IMR-90 (cell line): ENCODE results near the gene CACNG8. TPM values are rescaled to one million over a fixed set of nuclear protein-coding genes. Genes with fewer than 3 reads are reported as not detected.

Experiments
- ATAC-seq: fragments of 200-7000 bp; cut with Tn5 transposase; 2 replicates; pipeline ENCODE4 v1.9.1; 2020; ENCODE audit warnings: low read depth, mild to moderate bottlenecking, moderate library complexity
- BruUV-seq: library from RNA; stranded (reverse); fragments of 400-500 nt; replicated peaks from 2 replicates; lab custom pipeline; 2021; lab: Mats Ljungman, UMichigan
- CTCF ChIA-PET: fragments of 300-600 bp; formaldehyde crosslinking; extraction: SDS; loops from one replicate; lab custom pipeline; 2021; ENCODE audit warnings: antibody characterized with exemption; lab: Yijun Ruan, JAX
- POLR2A ChIA-PET: fragments of 300-600 bp; sonication (Branson Sonifier 250); formaldehyde crosslinking; loops from one replicate; lab custom pipeline; 2022; ENCODE audit warnings: antibody characterized with exemption; ENCODE audit not compliant: unreplicated experiment; lab: Charles Lee
- DNase-seq: peaks from one replicate; pipeline ENCODE4 v3.0.0; 2013
- H2AFZ ChIP-seq: replicated peaks from 2 replicates; pipeline ENCODE3; 2013; ENCODE audit warnings: low read length, mild to moderate bottlenecking; ENCODE audit not compliant: poor library complexity
- H2AK5ac ChIP-seq: 2 replicates; pipeline ENCODE4 v1.6.1; 2013; ENCODE audit warnings: low read depth, low read length, inconsistent platforms
- H2AK9ac ChIP-seq: replicated peaks from 2 replicates; pipeline ENCODE3; 2013; ENCODE audit warnings: mild to moderate bottlenecking, low read depth, low read length, moderate library complexity; ENCODE audit not compliant: poor library complexity
- H2BK120ac ChIP-seq: 2 replicates; pipeline ENCODE4 v1.6.1; 2013; ENCODE audit warnings: low read depth, low read length, inconsistent platforms
- H2BK15ac ChIP-seq: 3 replicates; pipeline ENCODE4 v1.6.1; 2013; ENCODE audit warnings: low read depth, low read length, inconsistent platforms
- H2BK20ac ChIP-seq: 2 replicates; pipeline ENCODE4 v1.6.1; 2013; ENCODE audit warnings: low read depth, mild to moderate bottlenecking, inconsistent platforms, low read length, moderate library complexity
- H2BK5ac ChIP-seq: 2 replicates; pipeline ENCODE4 v1.6.1; 2013; ENCODE audit warnings: mild to moderate bottlenecking, low read depth, low read length, inconsistent platforms; ENCODE audit not compliant: poor library complexity, severe bottlenecking
- H3K14ac ChIP-seq: replicated peaks from 2 replicates; pipeline ENCODE4 v1.6.1; 2013; ENCODE audit warnings: low read depth, low read length, inconsistent platforms
- H3K18ac ChIP-seq: 2 replicates; pipeline ENCODE4 v1.6.1; 2013; ENCODE audit warnings: low read depth, low read length, control low read depth
- H3K23ac ChIP-seq: 2 replicates; pipeline ENCODE4 v1.6.1; 2013; ENCODE audit warnings: low read depth, low read length, inconsistent platforms
- H3K27ac ChIP-seq: 2 replicates; pipeline ENCODE4 v1.5.1; 2013; ENCODE audit warnings: mild to moderate bottlenecking, control low read depth, low read length; ENCODE audit not compliant: insufficient read depth
- H3K27me3 ChIP-seq: 2 replicates; pipeline ENCODE4 v1.6.1; 2013; ENCODE audit warnings: low read length; ENCODE audit not compliant: control insufficient read depth, insufficient read depth
- H3K36me3 ChIP-seq: 2 replicates; pipeline ENCODE4 v1.6.1; 2013; ENCODE audit warnings: low read length, mixed read lengths; ENCODE audit not compliant: control insufficient read depth, insufficient read depth
- H3K4ac ChIP-seq: 2 replicates; pipeline ENCODE4 v1.6.1; 2013; ENCODE audit warnings: low read depth, low read length, inconsistent platforms
- H3K4me1 ChIP-seq: 2 replicates; pipeline ENCODE4 v1.6.1; 2013; ENCODE audit warnings: low read length, mixed read lengths; ENCODE audit not compliant: control insufficient read depth, insufficient read depth
- H3K4me2 ChIP-seq: 2 replicates; pipeline ENCODE4 v1.6.1; 2013; ENCODE audit warnings: low read depth, mild to moderate bottlenecking, control low read depth, low read length, moderate library complexity
- H3K4me3 ChIP-seq: 2 replicates; pipeline ENCODE4 v1.5.1; 2013; ENCODE audit warnings: low read depth, mild to moderate bottlenecking, control low read depth, low read length, moderate library complexity; ENCODE audit not compliant: insufficient read depth
- H3K56ac ChIP-seq: 2 replicates; pipeline ENCODE4 v1.6.1; 2013; ENCODE audit warnings: low read length, inconsistent platforms; ENCODE audit not compliant: insufficient read depth; ENCODE audit errors: extremely low read depth
- H3K79me1 ChIP-seq, 2 experiments: 2 replicates each; pipeline ENCODE4 v1.6.1; 2013; ENCODE audit warnings: low read length in 2 of 2, inconsistent platforms in 1 of 2, low read depth in 1 of 2
- H3K9ac ChIP-seq: 2 replicates; pipeline ENCODE4 v1.6.1; 2013; ENCODE audit warnings: low read depth, low read length, control low read depth
- H3K9me1 ChIP-seq: 2 replicates; pipeline ENCODE4 v1.6.1; 2013; ENCODE audit warnings: low read length, inconsistent platforms; ENCODE audit not compliant: insufficient read depth
- H3K9me3 ChIP-seq: 2 replicates; pipeline ENCODE4 v1.6.1; 2013; ENCODE audit warnings: low read length; ENCODE audit not compliant: control insufficient read depth, insufficient read depth
- H4K20me1 ChIP-seq: 2 replicates; pipeline ENCODE4 v1.6.1; 2013; ENCODE audit warnings: low read length, inconsistent platforms; ENCODE audit not compliant: insufficient read depth
- H4K5ac ChIP-seq: 2 replicates; pipeline ENCODE4 v1.6.1; 2013; ENCODE audit warnings: mild to moderate bottlenecking, low read depth, low read length, control low read depth
- H4K8ac ChIP-seq, 2 experiments: 2 replicates each; pipeline ENCODE4 v1.6.1; 2013; ENCODE audit warnings: low read depth in 2 of 2, low read length in 2 of 2, control low read depth in 1 of 2, inconsistent platforms in 1 of 2
- H4K91ac ChIP-seq: 2 replicates; pipeline ENCODE4 v1.6.1; 2013; ENCODE audit warnings: low read depth, low read length, inconsistent platforms; ENCODE audit not compliant: insufficient read depth
- CEBPB ChIP-seq: IDR thresholded peaks from 2 replicates; pipeline ENCODE4 v1.6.1; 2012; ENCODE audit warnings: low read depth, low read length, improper control_type of control experiment
- CHD1 ChIP-seq: IDR thresholded peaks from 2 replicates; pipeline ENCODE4 v1.6.1; 2012; ENCODE audit warnings: low read depth, low read length, improper control_type of control experiment
- MAFK ChIP-seq: IDR thresholded peaks from 2 replicates; pipeline ENCODE4 v1.6.1; 2012; ENCODE audit warnings: low read depth, low read length, improper control_type of control experiment
- MXI1 ChIP-seq: IDR thresholded peaks from 2 replicates; pipeline ENCODE4 v1.6.1; 2012; ENCODE audit warnings: low read depth, mild to moderate bottlenecking, low read length, moderate library complexity, borderline replicate concordance
- NFE2L2 ChIP-seq: fragments of 150-350 bp; IDR thresholded peaks from 2 replicates; pipeline ENCODE4 v1.6.1; 2016; ENCODE audit warnings: low read depth, mild to moderate bottlenecking, low read length
- POLR2A ChIP-seq: IDR thresholded peaks from 2 replicates; pipeline ENCODE4 v1.6.1; 2012; ENCODE audit warnings: mild to moderate bottlenecking, low read depth, low read length
- RCOR1 ChIP-seq: IDR thresholded peaks from 2 replicates; pipeline ENCODE4 v1.6.1; 2012; ENCODE audit warnings: mild to moderate bottlenecking, low read length, improper control_type of control experiment; ENCODE audit not compliant: insufficient replicate concordance
- WGBS, 2 experiments: methylation state at CpG; one replicate each; pipeline versions ENCODE4 v1.1.5 to v1.1.7; 2013; ENCODE audit warnings: missing lambda C conversion rate in 2 of 2; ENCODE audit not compliant: insufficient read length in 1 of 2; ENCODE audit errors: extremely low coverage in 2 of 2; 5-methylcytosine and 5-hydroxymethylcytosine counted together
- dilution Hi-C: fragments of 300-500 bp; cut with HindIII; formaldehyde crosslinking; loops from one replicate; pipeline ENCODE4 v1.14.3; 2018; ENCODE audit warnings: low sequenced_read_pairs; ENCODE audit not compliant: unreplicated experiment
- in situ Hi-C: fragments of 300-500 bp; cut with MboI; formaldehyde crosslinking; loops from 3 replicates; pipeline ENCODE4 v1.14.3; 2019; ENCODE audit warnings: low sequenced_read_pairs, inconsistent platforms, mixed read lengths
- intact Hi-C: fragments of 100-400 bp; cut with micrococcal nuclease; formaldehyde crosslinking; loops from 2 replicates; pipeline ENCODE4 v1.10.0; 2022
- polyA plus RNA-seq, 3 experiments: library from polyadenylated mRNA; depleted of rRNA; stranded (reverse); fragments of >200 nt; gene quantifications; 2 replicates each; pipeline ENCODE4 v1.2.3, GENCODE V29; 2012; ENCODE audit warnings: low replicate concordance in 1 of 3
- total RNA-seq: library from RNA; depleted of rRNA; stranded (reverse); fragments of >200 nt; gene quantifications from 2 replicates; pipeline ENCODE4 v1.2.3, GENCODE V29; 2012
- TF ChIP-seq, protein P1 (sequence below): fragments of 150-350 bp; IDR thresholded peaks from 2 replicates; pipeline ENCODE4 v1.6.1; 2017; ENCODE audit warnings: mild to moderate bottlenecking, antibody characterized with exemption, low read length, low read depth

The CACNG8 gene
- total and polyA plus RNA-seq, 2 of the 4 experiments (the other 2 are of a cell fraction), result 0.15 TPM; not detected in 1

DNA sequence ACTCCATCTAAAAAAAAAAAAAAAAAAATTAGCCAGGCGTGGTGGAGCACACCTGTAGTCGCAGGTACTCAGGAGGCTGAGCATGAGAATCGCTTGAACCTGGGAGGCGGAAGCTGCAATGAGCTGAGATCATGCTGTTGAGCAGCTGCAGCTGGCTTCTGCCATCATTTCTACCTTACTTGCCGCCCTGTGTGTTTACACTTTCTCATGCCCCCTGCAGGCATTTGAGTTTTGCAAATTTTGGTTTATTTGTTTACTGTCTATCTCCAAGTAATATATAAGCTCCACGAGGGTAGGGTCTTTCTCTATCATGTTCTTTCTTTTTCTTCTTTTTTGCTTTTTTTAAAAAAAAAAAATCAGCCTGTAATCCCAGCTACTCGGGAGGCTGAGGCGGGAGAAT is 46.7 kb downstream of the CACNG8 start:
- Histone ChIP-seq H3K9me3 (no peaks in the 10 kb centered on the region), H2BK120ac (no peak overlapping the region), H3K36me3 (no peaks in the 10 kb centered on the region), H3K18ac (no peak overlapping the region), H3K56ac (no peak overlapping the region), H3K4me1 (0 out of 2 replicates have a peak, but pooled peaks cover 2% of the 10 kb centered on the region), H2AK9ac (no peak overlapping the region), H2BK15ac (no peak overlapping the region), H3K9ac (no peak overlapping the region), H3K4me3 (no peak overlapping the region), H3K79me1 (no peaks in the 10 kb centered on the region), H4K91ac (no peak overlapping the region), H4K5ac (no peak overlapping the region), H3K23ac (no peak overlapping the region), H3K4ac (no peak overlapping the region), H3K14ac (no peak overlapping the region), H4K20me1 (no peaks in the 10 kb centered on the region), H3K4me2 (no peak overlapping the region), H4K8ac (no peak overlapping the region), H2AFZ (no peak overlapping the region), H3K9me1 (no peaks in the 10 kb centered on the region), H2BK5ac (no peak overlapping the region), H3K27me3 (no peaks in the 10 kb centered on the region), H2BK20ac (no peak overlapping the region), H2AK5ac (no peak overlapping the region), H3K27ac (no peak overlapping the region)
- dilution Hi-C loops (no loop called here), in situ Hi-C loops (no loop called here), intact Hi-C loops (no loop called here)
- ATAC-seq (no peak), DNase-seq (no peak)
- CTCF ChIA-PET, result interaction anchor here (1.0 kb wide), 1 partner anchor 15 kb away, joined by 5 read pairs; no protein-coding TSS in a partner anchor
- 80% methylated on average over 2 of the region's 8 CpGs; no CpG with 5 or more reads in 1 of the 2 experiments for WGBS, 2 experiments
- BruUV-seq, result no TSS peak
- POLR2A ChIA-PET, result no interaction called here
- TF ChIP-seq, protein P1, sequence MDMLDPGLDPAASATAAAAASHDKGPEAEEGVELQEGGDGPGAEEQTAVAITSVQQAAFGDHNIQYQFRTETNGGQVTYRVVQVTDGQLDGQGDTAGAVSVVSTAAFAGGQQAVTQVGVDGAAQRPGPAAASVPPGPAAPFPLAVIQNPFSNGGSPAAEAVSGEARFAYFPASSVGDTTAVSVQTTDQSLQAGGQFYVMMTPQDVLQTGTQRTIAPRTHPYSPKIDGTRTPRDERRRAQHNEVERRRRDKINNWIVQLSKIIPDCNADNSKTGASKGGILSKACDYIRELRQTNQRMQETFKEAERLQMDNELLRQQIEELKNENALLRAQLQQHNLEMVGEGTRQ, result no peak
- TF ChIP-seq MAFK (no peak), CHD1 (no peak), POLR2A (no peak), CEBPB (no peak), MXI1 (no peak), RCOR1 (no peak), NFE2L2 (no peak)
